ENCODE data around the gene ZSCAN26.

Gene ZSCAN26

DNA sequence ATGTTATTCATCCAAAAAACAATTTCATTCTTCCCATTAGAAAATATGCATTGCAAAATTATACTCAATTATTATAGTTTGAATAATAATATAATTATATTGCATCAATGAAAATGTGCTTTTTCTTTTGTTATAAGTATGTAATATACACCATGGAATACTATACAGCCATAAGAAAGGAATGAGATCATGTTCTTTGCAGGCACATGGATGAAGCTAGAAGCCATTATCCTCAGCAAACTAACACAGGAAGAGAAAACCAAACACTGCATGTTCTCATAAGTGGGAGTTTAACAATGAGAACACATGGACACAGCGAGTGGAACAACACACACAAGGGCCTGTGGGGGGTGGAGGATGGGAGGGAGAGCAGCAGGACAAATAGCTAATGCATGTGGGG is 9.9 kb upstream of the ZSCAN26 start:
- peaks cover 0 to 18% (median 15%) of the 10 kb centered on the region in 4 experiments for H3K4me1 ChIP-seq (ENCODE audit: control extremely low read depth in 1 of 4, control insufficient read depth in 4 of 4, insufficient read depth in 4 of 4, low read length in 3 of 4)
- POLR2A ChIA-PET = no interaction called here

DNA sequence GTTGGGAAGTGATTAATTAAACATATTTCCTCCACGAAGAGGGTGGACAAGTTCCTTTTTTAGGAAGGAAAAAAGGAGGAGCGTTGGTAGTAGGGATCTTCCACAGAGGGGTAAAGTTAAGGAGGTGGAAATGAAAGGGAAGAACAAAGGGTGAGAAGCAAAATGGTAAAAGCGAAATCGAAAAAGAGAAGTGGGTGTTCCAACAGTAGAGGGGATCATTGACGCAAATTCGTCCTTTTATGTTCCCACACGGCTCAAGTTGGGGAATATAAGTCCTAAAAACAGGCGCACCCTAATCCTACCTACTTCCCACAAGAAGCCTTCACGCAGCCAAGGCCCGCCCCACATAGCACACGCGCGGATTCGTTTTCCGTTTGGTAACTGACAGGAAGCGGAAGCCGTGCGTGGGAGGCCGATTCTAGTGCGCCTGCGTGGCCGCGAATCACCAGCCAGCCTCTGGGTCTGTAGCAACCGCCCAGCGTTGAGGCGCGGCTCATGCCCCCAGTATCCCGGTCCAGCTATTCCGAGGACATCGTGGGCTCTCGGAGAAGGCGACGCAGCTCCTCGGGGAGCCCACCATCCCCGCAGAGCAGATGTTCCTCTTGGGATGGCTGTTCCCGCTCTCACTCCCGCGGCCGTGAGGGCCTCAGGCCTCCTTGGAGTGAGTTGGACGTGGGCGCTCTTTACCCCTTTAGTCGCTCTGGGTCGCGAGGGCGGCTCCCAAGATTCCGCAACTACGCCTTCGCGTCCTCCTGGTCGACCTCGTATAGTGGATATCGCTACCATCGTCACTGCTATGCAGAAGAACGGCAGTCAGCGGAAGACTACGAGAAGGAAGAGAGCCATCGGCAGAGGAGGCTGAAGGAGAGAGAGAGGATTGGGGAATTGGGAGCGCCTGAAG is 7.8 kb upstream of the ZSCAN26 start, which contains the start of gene NKAPL:
NKAPL (plus strand) TSS at position 421 of the 901 bp plus-strand sequence; CDS start at position 496, 75 bp downstream.
- Histone ChIP-seq H3K9me3 (ENCODE audit: control extremely low read depth in 1 of 5, control insufficient read depth in 4 of 5, insufficient read depth in 2 of 5, low read depth in 1 of 5, low read length in 4 of 5) (peaks cover 0 to 10% (median 2%) of the 10 kb centered on the region in 5 experiments), H3K4me3 (ENCODE audit: control insufficient read depth in 1 of 7, extremely low read depth in 1 of 7, insufficient read depth in 4 of 7, low read depth in 2 of 7, low read length in 6 of 7) (peak within 1 kb of the TSS in 5 of 7 experiments; percentile 33 to 66 (median 46)), H3K27me3 (replicated peaks in 2 of 5; ENCODE audit: control insufficient read depth in 4 of 5, insufficient read depth in 5 of 5, low read length in 4 of 5) (no peaks in the 10 kb centered on the region), H3K4me1 (ENCODE audit: control extremely low read depth in 1 of 4, control insufficient read depth in 4 of 4, insufficient read depth in 4 of 4, low read length in 3 of 4) (peaks cover 0 to 11% (median 5%) of the 10 kb centered on the region in 4 experiments), H3K27ac (ENCODE audit: insufficient read depth in 1 of 2, low read depth in 1 of 2, low read length in 2 of 2, poor library complexity in 1 of 2, severe bottlenecking in 2 of 2) (no peak within 1 kb of the TSS), H3K36me3 (ENCODE audit: control insufficient read depth in 4 of 4, insufficient read depth in 4 of 4, low read length in 3 of 4) (no peaks in the 10 kb centered on the region)
- POLR2A ChIA-PET = no interaction called here
- DNase-seq = peak; percentile 65 to 86 (median 81)
- CTCF ChIA-PET = no interaction called here
- WGBS (ENCODE audit: insufficient coverage) = 50% methylated on average over 51 of the region's 58 CpGs

More for the DNA sequence above, 9.9 kb upstream of the ZSCAN26 start:
- CTCF ChIA-PET = no interaction called here
- Histone ChIP-seq H3K27me3 (replicated peaks in 2 of 5; ENCODE audit: control insufficient read depth in 4 of 5, insufficient read depth in 5 of 5, low read length in 4 of 5) (no peaks in the 10 kb centered on the region), H3K4me3 (ENCODE audit: control insufficient read depth in 1 of 7, extremely low read depth in 1 of 7, insufficient read depth in 4 of 7, low read depth in 2 of 7, low read length in 6 of 7) (no peak overlapping the region), H3K9me3 (ENCODE audit: control extremely low read depth in 1 of 5, control insufficient read depth in 4 of 5, insufficient read depth in 2 of 5, low read depth in 1 of 5, low read length in 4 of 5) (peaks cover 0 to 10% (median 2%) of the 10 kb centered on the region in 5 experiments), H3K27ac (ENCODE audit: insufficient read depth in 1 of 2, low read depth in 1 of 2, low read length in 2 of 2, poor library complexity in 1 of 2, severe bottlenecking in 2 of 2) (no peak overlapping the region), H3K36me3 (ENCODE audit: control insufficient read depth in 4 of 4, insufficient read depth in 4 of 4, low read length in 3 of 4) (no peaks in the 10 kb centered on the region)
- WGBS (ENCODE audit: insufficient coverage) = no CpG with 5 or more reads among the region's 1 CpG
- no peak for DNase-seq

GRCh38 chr6:28263922-28264321 is 3.0 kb upstream of the ZSCAN26 start:
- peaks cover 15 to 41% (median 20%) of the 10 kb centered on the region in 4 experiments for H3K4me1 ChIP-seq (ENCODE audit: control extremely low read depth in 1 of 4, control insufficient read depth in 4 of 4, insufficient read depth in 4 of 4, low read length in 3 of 4)
- no CpG with 5 or more reads among the region's 2 CpGs for WGBS (ENCODE audit: insufficient coverage)
- CTCF ChIA-PET = interaction anchor here (1.2 kb wide), 1 partner anchor 12 kb away, joined by 4 read pairs; the partner anchor contains the start of gene ZKSCAN4
- H3K27ac ChIP-seq (ENCODE audit: insufficient read depth in 1 of 2, low read depth in 1 of 2, low read length in 2 of 2, poor library complexity in 1 of 2, severe bottlenecking in 2 of 2) = no peak overlapping the region
- no peaks in the 10 kb centered on the region for H3K36me3 ChIP-seq (ENCODE audit: control insufficient read depth in 4 of 4, insufficient read depth in 4 of 4, low read length in 3 of 4)
- H3K4me3 ChIP-seq (ENCODE audit: control insufficient read depth in 1 of 7, extremely low read depth in 1 of 7, insufficient read depth in 4 of 7, low read depth in 2 of 7, low read length in 6 of 7) = no peak overlapping the region
- peak in 1 of 3 donors; percentile 16 for DNase-seq
- POLR2A ChIA-PET = no interaction called here
- peaks cover 0 to 10% (median 0%) of the 10 kb centered on the region in 5 experiments for H3K9me3 ChIP-seq (ENCODE audit: control extremely low read depth in 1 of 5, control insufficient read depth in 4 of 5, insufficient read depth in 2 of 5, low read depth in 1 of 5, low read length in 4 of 5)
- H3K27me3 ChIP-seq (replicated peaks in 2 of 5; ENCODE audit: control insufficient read depth in 4 of 5, insufficient read depth in 5 of 5, low read length in 4 of 5) = no peaks in the 10 kb centered on the region

DNA sequence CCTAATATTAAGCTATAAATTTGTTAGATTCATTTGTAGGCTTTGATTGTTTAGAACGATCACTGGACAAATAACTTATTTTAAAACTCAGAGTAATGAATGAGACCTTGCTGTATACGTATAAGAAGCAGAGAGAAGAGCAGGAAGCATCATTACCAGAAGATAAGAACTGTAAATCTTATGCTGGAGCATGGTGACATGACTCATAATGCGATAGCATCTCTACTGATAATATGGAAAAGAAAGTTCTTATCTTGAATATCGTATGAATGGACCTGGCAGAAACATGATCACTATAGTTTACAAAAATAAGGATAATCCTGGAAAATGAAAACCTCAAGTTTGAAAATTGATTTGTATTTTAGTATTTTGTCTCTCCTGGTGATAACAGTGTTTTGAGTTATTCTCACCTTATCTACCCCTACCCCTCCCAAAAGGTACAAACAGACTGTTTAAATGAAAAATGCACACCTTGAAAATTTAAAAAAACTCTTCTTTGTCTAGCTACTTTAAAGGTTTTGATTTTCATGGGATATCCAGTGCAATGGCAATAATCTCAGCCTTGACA is 2.0 kb upstream of the ZSCAN26 start:
- Histone ChIP-seq H3K27ac (ENCODE audit: insufficient read depth in 1 of 2, low read depth in 1 of 2, low read length in 2 of 2, poor library complexity in 1 of 2, severe bottlenecking in 2 of 2) (no peak overlapping the region), H3K9me3 (ENCODE audit: control extremely low read depth in 1 of 5, control insufficient read depth in 4 of 5, insufficient read depth in 2 of 5, low read depth in 1 of 5, low read length in 4 of 5) (peaks cover 0 to 2% (median 0%) of the 10 kb centered on the region in 5 experiments), H3K36me3 (ENCODE audit: control insufficient read depth in 4 of 4, insufficient read depth in 4 of 4, low read length in 3 of 4) (no peaks in the 10 kb centered on the region), H3K4me1 (ENCODE audit: control extremely low read depth in 1 of 4, control insufficient read depth in 4 of 4, insufficient read depth in 4 of 4, low read length in 3 of 4) (peaks cover 11 to 40% (median 19%) of the 10 kb centered on the region in 4 experiments), H3K27me3 (replicated peaks in 2 of 5; ENCODE audit: control insufficient read depth in 4 of 5, insufficient read depth in 5 of 5, low read length in 4 of 5) (no peaks in the 10 kb centered on the region), H3K4me3 (ENCODE audit: control insufficient read depth in 1 of 7, extremely low read depth in 1 of 7, insufficient read depth in 4 of 7, low read depth in 2 of 7, low read length in 6 of 7) (no peak overlapping the region)
- CTCF ChIA-PET = no interaction called here
- no CpG with 5 or more reads among the region's 4 CpGs for WGBS (ENCODE audit: insufficient coverage)
- peak in 2 of 3 donors; percentile 34 to 65 for DNase-seq
- POLR2A ChIA-PET = interaction anchor here (0.9 kb wide), 1 partner anchor 13 kb away, joined by 5 read pairs; no protein-coding TSS in a partner anchor

DNA sequence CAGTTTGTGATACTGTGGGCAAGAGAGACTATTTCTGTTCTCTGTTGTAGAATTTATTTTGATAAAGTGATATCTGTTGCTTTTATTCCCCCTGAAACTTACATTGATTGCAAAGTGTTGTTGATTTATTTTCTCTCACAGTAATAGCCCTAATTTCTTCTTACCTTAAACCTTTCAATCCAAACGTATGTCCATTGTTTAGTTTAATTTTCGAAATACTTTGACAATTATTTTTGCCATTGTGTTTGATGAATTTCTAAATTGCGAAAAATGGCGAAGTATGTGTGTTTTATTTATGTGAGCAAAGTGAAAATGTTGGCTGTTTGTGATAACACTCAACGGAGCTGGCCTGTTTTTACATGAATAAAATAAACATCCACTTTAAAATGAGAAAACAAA is 381 bp upstream of the ZSCAN26 start:
- peaks cover 0 to 8% (median 0%) of the 10 kb centered on the region in 4 experiments for H3K36me3 ChIP-seq (ENCODE audit: control insufficient read depth in 4 of 4, insufficient read depth in 4 of 4, low read length in 3 of 4)
- no peaks in the 10 kb centered on the region for H3K9me3 ChIP-seq (ENCODE audit: control extremely low read depth in 1 of 5, control insufficient read depth in 4 of 5, insufficient read depth in 2 of 5, low read depth in 1 of 5, low read length in 4 of 5)
- H3K4me3 ChIP-seq (ENCODE audit: control insufficient read depth in 1 of 7, extremely low read depth in 1 of 7, insufficient read depth in 4 of 7, low read depth in 2 of 7, low read length in 6 of 7) = peak overlapping the region; percentile 52 to 95 (median 90)
- no peaks in the 10 kb centered on the region for H3K27me3 ChIP-seq (replicated peaks in 2 of 5; ENCODE audit: control insufficient read depth in 4 of 5, insufficient read depth in 5 of 5, low read length in 4 of 5)
- no CpG with 5 or more reads among the region's 5 CpGs for WGBS (ENCODE audit: insufficient coverage)
- H3K4me1 ChIP-seq (ENCODE audit: control extremely low read depth in 1 of 4, control insufficient read depth in 4 of 4, insufficient read depth in 4 of 4, low read length in 3 of 4) = peaks cover 11 to 40% (median 19%) of the 10 kb centered on the region in 4 experiments
- CTCF ChIA-PET = interaction anchor here (1.2 to 2.4 kb wide), 8 partner anchors 14 to 124 kb away, joined by 3 to 15 read pairs (median 6); partner anchors contain the start of genes PGBD1, ZKSCAN4 and ZKSCAN8
- peak overlapping the region; percentile 74 to 90 for H3K27ac ChIP-seq (ENCODE audit: insufficient read depth in 1 of 2, low read depth in 1 of 2, low read length in 2 of 2, poor library complexity in 1 of 2, severe bottlenecking in 2 of 2)
- DNase-seq = no peak
- POLR2A ChIA-PET = interaction anchor here (1.3 to 2.5 kb wide), 2 partner anchors 14 to 69 kb away, joined by 5 to 11 read pairs; partner anchors contain the start of genes ZKSCAN4 and ZSCAN31

DNA sequence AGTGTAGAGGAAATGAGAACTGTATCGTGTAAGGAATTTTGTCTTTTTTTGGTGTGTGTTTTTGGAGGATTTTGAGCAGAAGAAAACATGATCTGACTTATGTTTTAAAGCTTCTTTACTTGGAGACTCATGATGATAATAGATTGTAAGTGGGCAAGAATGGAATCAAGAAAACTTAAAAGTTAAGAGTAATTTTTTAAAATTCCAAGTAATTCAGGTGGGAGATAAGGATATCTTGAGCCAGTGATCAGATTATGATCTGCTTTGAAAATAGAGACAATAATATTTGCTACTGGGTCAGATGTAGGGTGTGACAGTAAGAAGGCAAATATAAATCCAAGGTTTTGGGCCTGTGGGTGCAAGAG is 734 bp downstream of the ZSCAN26 start:
- CTCF ChIA-PET = interaction anchor here (1.0 to 2.4 kb wide), 8 partner anchors 13 to 126 kb away, joined by 3 to 15 read pairs (median 6); partner anchors contain the start of genes PGBD1, ZKSCAN4 and ZKSCAN8
- POLR2A ChIA-PET = interaction anchor here (0.7 to 2.5 kb wide), 3 partner anchors 12 to 68 kb away, joined by 3 to 11 read pairs (median 5); partner anchors contain the start of genes ZKSCAN4 and ZSCAN31
- Histone ChIP-seq H3K4me3 (ENCODE audit: control insufficient read depth in 1 of 7, extremely low read depth in 1 of 7, insufficient read depth in 4 of 7, low read depth in 2 of 7, low read length in 6 of 7) (peak overlapping the region in 6 of 7 experiments; percentile 52 to 95 (median 90)), H3K27ac (ENCODE audit: insufficient read depth in 1 of 2, low read depth in 1 of 2, low read length in 2 of 2, poor library complexity in 1 of 2, severe bottlenecking in 2 of 2) (peak overlapping the region; percentile 74 to 90), H3K27me3 (replicated peaks in 2 of 5; ENCODE audit: control insufficient read depth in 4 of 5, insufficient read depth in 5 of 5, low read length in 4 of 5) (no peaks in the 10 kb centered on the region), H3K36me3 (ENCODE audit: control insufficient read depth in 4 of 4, insufficient read depth in 4 of 4, low read length in 3 of 4) (peaks cover 5 to 17% (median 10%) of the 10 kb centered on the region in 4 experiments), H3K4me1 (ENCODE audit: control extremely low read depth in 1 of 4, control insufficient read depth in 4 of 4, insufficient read depth in 4 of 4, low read length in 3 of 4) (peaks cover 11 to 40% (median 19%) of the 10 kb centered on the region in 4 experiments), H3K9me3 (ENCODE audit: control extremely low read depth in 1 of 5, control insufficient read depth in 4 of 5, insufficient read depth in 2 of 5, low read depth in 1 of 5, low read length in 4 of 5) (no peaks in the 10 kb centered on the region)
- no peak for DNase-seq
- 0% methylated on average over 1 of the region's 1 CpG for WGBS (ENCODE audit: insufficient coverage)
